Kidney epithelial cell (primary cell): ENCODE data around the gene CATSPERD. TPM values are rescaled to one million over a fixed set of nuclear protein-coding genes. Genes with fewer than 3 reads are reported as not detected.

Source experiments
- DNase-seq: peaks from one replicate; pipeline ENCODE4 v3.0.0-alpha.2; 2010; ENCODE audit warnings: low read depth
- H3K27me3 ChIP-seq: 2 replicates; pipeline ENCODE4 v1.6.0; 2011; ENCODE audit warnings: low read length; ENCODE audit not compliant: control insufficient read depth, insufficient read depth
- H3K36me3 ChIP-seq: 2 replicates; pipeline ENCODE4 v1.5.1; 2011; ENCODE audit warnings: low read length; ENCODE audit not compliant: control insufficient read depth, insufficient read depth
- H3K4me3 ChIP-seq: 2 replicates; pipeline ENCODE4 v1.5.1; 2011; ENCODE audit warnings: low read depth, mild to moderate bottlenecking, control low read depth, low read length
- CTCF ChIP-seq: IDR thresholded peaks from 2 replicates; pipeline ENCODE4 v1.5.1; 2011; ENCODE audit warnings: mild to moderate bottlenecking, moderate library complexity, low read length, control low read depth, inconsistent platforms; ENCODE audit not compliant: insufficient read depth, poor library complexity, severe bottlenecking
- total RNA-seq: library from RNA; depleted of rRNA; stranded (reverse); fragments of >200 nt; gene quantifications from 2 replicates; pipeline ENCODE4 v1.2.3, GENCODE V29; 2015

The CATSPERD gene
- total RNA-seq, 1 donor from 2014 or later: not detected

- no peaks in the 10 kb centered on the region for H3K27me3 ChIP-seq
- no peak overlapping the region for H3K4me3 ChIP-seq
- peaks cover 4% of the 10 kb centered on the region for H3K36me3 ChIP-seq
- DNase-seq: no peak
- no peak for TF ChIP-seq CTCF
Observed at GRCh38 chr19:5693195-5694166, 27.0 kb upstream of the CATSPERD start.

DNA sequence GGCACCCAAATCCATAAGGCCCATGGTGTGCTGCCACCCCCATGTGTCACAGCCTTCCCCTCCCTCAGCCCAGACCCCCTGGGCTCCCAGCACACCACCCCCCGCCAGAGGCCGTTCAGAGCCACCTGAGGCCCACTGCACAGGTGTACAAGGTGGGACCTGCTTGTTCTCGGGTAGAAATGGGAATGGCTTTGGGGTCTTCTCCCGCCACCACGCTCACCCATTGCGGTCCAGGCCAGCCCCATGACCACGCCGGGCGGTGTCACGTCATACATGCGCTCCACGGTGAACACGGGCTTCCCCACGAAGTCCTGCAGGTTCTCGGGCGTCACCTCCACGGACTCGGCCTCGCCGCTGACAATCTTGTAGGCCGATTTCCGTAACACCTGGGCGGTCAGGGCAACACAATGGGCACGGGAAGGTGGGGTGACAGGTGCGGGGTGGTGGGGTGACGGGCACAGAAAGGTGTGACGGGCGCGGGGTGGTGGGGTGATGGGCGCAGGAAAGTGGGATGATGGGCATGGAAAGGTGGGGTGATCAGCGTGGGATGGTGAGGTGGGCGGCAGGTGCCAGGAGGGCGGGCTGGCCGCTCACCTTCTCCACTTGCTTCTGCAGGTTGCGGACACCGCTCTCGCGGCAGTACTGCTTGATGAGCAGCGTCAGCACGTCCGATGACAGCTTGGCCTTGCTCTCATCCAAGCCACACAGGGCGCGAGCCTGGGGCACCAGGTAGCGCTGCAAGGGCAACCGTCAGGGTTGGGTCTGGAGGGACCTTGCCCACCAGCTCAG is 26.1 kb upstream of the CATSPERD start:
- Histone ChIP-seq H3K4me3 (no peak overlapping the region), H3K36me3 (peaks cover 4% of the 10 kb centered on the region), H3K27me3 (no peaks in the 10 kb centered on the region)
- no peak for TF ChIP-seq CTCF
- no peak for DNase-seq

- Histone ChIP-seq H3K4me3 (no peak overlapping the region), H3K36me3 (peaks cover 4% of the 10 kb centered on the region), H3K27me3 (no peaks in the 10 kb centered on the region)
- DNase-seq: no peak
- no peak for TF ChIP-seq CTCF
Observed at GRCh38 chr19:5694956-5695648, 25.3 kb upstream of the CATSPERD start.

DNA sequence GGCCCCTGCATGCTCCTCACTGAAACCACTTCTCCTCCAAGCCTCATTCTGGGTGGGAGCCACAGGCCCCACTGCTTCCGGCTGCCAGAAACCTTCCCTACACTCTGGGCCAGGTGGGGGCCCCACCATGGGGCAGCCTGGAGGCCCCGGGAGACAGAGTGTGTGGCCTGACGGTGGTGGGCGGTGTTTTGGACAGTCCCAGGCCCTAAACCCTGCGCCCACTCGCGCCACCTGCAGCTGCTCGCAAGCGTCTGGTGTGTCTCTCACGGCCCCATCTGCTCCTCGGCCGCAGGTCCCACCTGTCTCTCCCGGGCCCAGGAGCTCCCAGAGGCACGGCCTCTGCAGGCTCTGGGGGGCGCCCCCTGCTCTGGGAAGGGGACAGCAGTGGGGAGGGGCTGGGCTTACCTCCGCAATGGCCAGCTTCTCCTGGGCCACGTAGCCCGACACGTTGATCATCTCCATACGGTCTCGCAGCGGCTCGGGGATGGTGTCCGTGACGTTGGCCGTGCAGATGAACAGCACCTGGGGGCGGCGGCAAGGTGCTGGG is 24.7 kb upstream of the CATSPERD start:
- Histone ChIP-seq H3K4me3 (no peak overlapping the region), H3K36me3 (peaks cover 5% of the 10 kb centered on the region)

More for the DNA sequence above, 24.7 kb upstream of the CATSPERD start:
- DNase-seq: no peak
- no peaks in the 10 kb centered on the region for H3K27me3 ChIP-seq
- TF ChIP-seq CTCF: no peak
